ENCODE measurements around the gene ASIC4.

The ASIC4 gene

GRCh38 chr2:219486380-219486959 lies 27.8 kb upstream of the ASIC4 start:
- ChIA-PET CTCF (interaction anchor here (1.2 to 18.5 kb wide), 9 partner anchors 9 to 57 kb away, joined by 3 to 325 read pairs (median 4); partner anchors contain the start of gene CHPF), POLR2A (no interaction called here)
- TF ChIP-seq CTCF (IDR thresholded peaks at IDR 0.05; ENCODE audit: control extremely low read depth, extremely low read depth, low read depth, missing control alignments): no peak
- no peak for DNase-seq (ENCODE audit: extremely low spot score)

GRCh38 chr2:219488149-219488843 lies 26.0 kb upstream of the ASIC4 start:
- POLR2A ChIA-PET: no interaction called here
- DNase-seq (ENCODE audit: extremely low spot score): no peak
- no peak for TF ChIP-seq CTCF (IDR thresholded peaks at IDR 0.05; ENCODE audit: control extremely low read depth, extremely low read depth, low read depth, missing control alignments)
- CTCF ChIA-PET: interaction anchor here (0.9 to 18.5 kb wide), 3 partner anchors 12 to 39 kb away, joined by 3 to 325 read pairs (median 4); no protein-coding TSS in a partner anchor

GRCh38 chr2:219488844-219489194 lies 25.5 kb upstream of the ASIC4 start:
- ChIA-PET CTCF (interaction anchor here (1.2 to 18.5 kb wide), 2 partner anchors 28 to 39 kb away, joined by 3 to 325 read pairs; no protein-coding TSS in a partner anchor), POLR2A (no interaction called here)
- no peak for TF ChIP-seq CTCF (IDR thresholded peaks at IDR 0.05; ENCODE audit: control extremely low read depth, extremely low read depth, low read depth, missing control alignments)
- DNase-seq (ENCODE audit: extremely low spot score): no peak

- CTCF ChIA-PET: interaction anchor here (1.5 to 18.5 kb wide), 2 partner anchors 10 to 38 kb away, joined by 3 to 325 read pairs; no protein-coding TSS in a partner anchor
- TF ChIP-seq CTCF (IDR thresholded peaks at IDR 0.05; ENCODE audit: control extremely low read depth, extremely low read depth, low read depth, missing control alignments): no peak
- POLR2A ChIA-PET: no interaction called here
- no peak for DNase-seq (ENCODE audit: extremely low spot score)
Observed at GRCh38 chr2:219489315-219489714, 25.0 kb upstream of the ASIC4 start.

- no peak for DNase-seq (ENCODE audit: extremely low spot score)
- no peak for TF ChIP-seq CTCF (IDR thresholded peaks at IDR 0.05; ENCODE audit: control extremely low read depth, extremely low read depth, low read depth, missing control alignments)
- CTCF ChIA-PET: interaction anchor here (1.5 to 18.5 kb wide), 2 partner anchors 10 to 38 kb away, joined by 3 to 325 read pairs; no protein-coding TSS in a partner anchor
- POLR2A ChIA-PET: no interaction called here
Observed at GRCh38 chr2:219490186-219490585, 24.1 kb upstream of the ASIC4 start.

GRCh38 chr2:219490600-219491130 lies 23.6 kb upstream of the ASIC4 start:
- no peak for TF ChIP-seq CTCF (IDR thresholded peaks at IDR 0.05; ENCODE audit: control extremely low read depth, extremely low read depth, low read depth, missing control alignments)
- no peak for DNase-seq (ENCODE audit: extremely low spot score)
- ChIA-PET CTCF (interaction anchor here (1.3 to 18.5 kb wide), 4 partner anchors 8 to 37 kb away, joined by 3 to 325 read pairs (median 6); no protein-coding TSS in a partner anchor), POLR2A (no interaction called here)
